Measurements from ENCODE around the gene ILDR1. TPM values are rescaled to one million over a fixed set of nuclear protein-coding genes. Genes with fewer than 3 reads are reported as not detected.

ILDR1 gene
- total RNA-seq, 2 experiments from 2014 or later = not detected

- Mint-ChIP-seq H3K27me3 (peaks cover 9% of the 10 kb centered on the region), H3K4me1 (ENCODE audit: low read depth) (peaks cover 19% of the 10 kb centered on the region), H3K4me3 (no peak overlapping the region), H3K9me3 (no peaks in the 10 kb centered on the region), H3K36me3 (ENCODE audit: low read depth) (no peaks in the 10 kb centered on the region), H3K27ac (no peak overlapping the region)
- ChIA-PET CTCF (no interaction called here), POLR2A (interaction anchor here (0.8 kb wide), 1 partner anchor 251 kb away, joined by 3 read pairs; no protein-coding TSS in a partner anchor)
- DNase-seq (no peak), ATAC-seq (no peak)
- intact Hi-C loops (cut with micrococcal nuclease) = no loop called here
- no peak for TF ChIP-seq CTCF (IDR thresholded peaks at IDR 0.05)
These were observed 24.7 kb downstream of the ILDR1 start for GRCh38 chr3:121997372-121997771.

GRCh38 chr3:121996441-121996840 lies 25.6 kb downstream of the ILDR1 start:
- H3K27ac Mint-ChIP-seq = no peak overlapping the region
- no peaks in the 10 kb centered on the region for H3K9me3 Mint-ChIP-seq
- ATAC-seq = no peak
- H3K4me1 Mint-ChIP-seq (ENCODE audit: low read depth) = peaks cover 19% of the 10 kb centered on the region
- ChIA-PET CTCF (interaction anchor here (0.7 to 1.1 kb wide), 4 partner anchors 16 to 365 kb away, joined by 3 to 4 read pairs (median 4); no protein-coding TSS in a partner anchor), POLR2A (no interaction called here)
- intact Hi-C loops (cut with micrococcal nuclease) = no loop called here
- no peaks in the 10 kb centered on the region for H3K36me3 Mint-ChIP-seq (ENCODE audit: low read depth)
- no peak for DNase-seq
- no peak overlapping the region for H3K4me3 Mint-ChIP-seq
- TF ChIP-seq CTCF (IDR thresholded peaks at IDR 0.05) = no peak
- peaks cover 5% of the 10 kb centered on the region for H3K27me3 Mint-ChIP-seq

GRCh38 chr3:121995161-121996137 lies 26.6 kb downstream of the ILDR1 start:
- intact Hi-C loops (cut with micrococcal nuclease) = no loop called here
- POLR2A ChIA-PET = no interaction called here
- peak; percentile 38 for TF ChIP-seq CTCF (IDR thresholded peaks at IDR 0.05)
- H3K4me1 Mint-ChIP-seq (ENCODE audit: low read depth) = peaks cover 19% of the 10 kb centered on the region
- DNase-seq = peak; percentile 44
- no peak overlapping the region for H3K4me3 Mint-ChIP-seq
- H3K27me3 Mint-ChIP-seq = peaks cover 4% of the 10 kb centered on the region
- CTCF ChIA-PET = interaction anchor here (0.8 to 1.1 kb wide), 3 partner anchors 17 to 366 kb away, joined by 3 to 4 read pairs (median 4); no protein-coding TSS in a partner anchor
- H3K36me3 Mint-ChIP-seq (ENCODE audit: low read depth) = no peaks in the 10 kb centered on the region
- peak; percentile 66 for ATAC-seq
- no peak overlapping the region for H3K27ac Mint-ChIP-seq
- no peaks in the 10 kb centered on the region for H3K9me3 Mint-ChIP-seq

- TF ChIP-seq CTCF (IDR thresholded peaks at IDR 0.05) = no peak
- Mint-ChIP-seq H3K36me3 (ENCODE audit: low read depth) (no peaks in the 10 kb centered on the region), H3K27me3 (peaks cover 4% of the 10 kb centered on the region), H3K27ac (no peak overlapping the region), H3K4me1 (ENCODE audit: low read depth) (peaks cover 19% of the 10 kb centered on the region), H3K9me3 (no peaks in the 10 kb centered on the region), H3K4me3 (no peak overlapping the region)
- ChIA-PET CTCF (interaction anchor here (0.8 kb wide), 1 partner anchor 13 kb away, joined by 3 read pairs; no protein-coding TSS in a partner anchor), POLR2A (interaction anchor here (0.9 kb wide), 1 partner anchor 11 kb away, joined by 3 read pairs; no protein-coding TSS in a partner anchor)
- intact Hi-C loops (cut with micrococcal nuclease) = no loop called here
- DNase-seq (no peak), ATAC-seq (no peak)
These were observed 27.5 kb downstream of the ILDR1 start for GRCh38 chr3:121994551-121994950.

All from activated CD8-positive, alpha-beta T cell treated with anti-CD3 and anti-CD28 coated beads for 36 hours (primary cell).